ENCODE data around the gene C10orf90.

GRCh38 chr10:126629925-126630624 lies 40.4 kb downstream of the C10orf90 start:
- no peak for TF ChIP-seq EZH2 (IDR thresholded peaks at IDR 0.05; ENCODE audit: borderline replicate concordance, low read length)
- TF ChIP-seq CTCF (IDR thresholded peaks at IDR 0.05; ENCODE audit: low read length), result no peak
